Amygdala (tissue), 56 donors: ENCODE results near the gene DISP2.

Source experiments
- DNase-seq, 56 donors: peaks; one replicate each; lab custom pipeline; 2025; lab: John Stamatoyannopoulos, UW

DISP2 gene

GRCh38 chr15:40327457-40327856 lies 30.6 kb upstream of the DISP2 start:
- DNase-seq, result no peak

- no peak for DNase-seq
These were observed 29.8 kb upstream of the DISP2 start for GRCh38 chr15:40328176-40328575.

GRCh38 chr15:40328751-40329150 lies 29.3 kb upstream of the DISP2 start:
- no peak for DNase-seq

- DNase-seq, result no peak
These were observed 28.2 kb upstream of the DISP2 start for GRCh38 chr15:40329804-40330203.

GRCh38 chr15:40330368-40330836 lies 27.6 kb upstream of the DISP2 start:
- DNase-seq, result peak in 17 of 56 donors; percentile 18 to 54 (median 33)

- DNase-seq, result no peak
These were observed 27.0 kb upstream of the DISP2 start for GRCh38 chr15:40331026-40331425.

- DNase-seq, result no peak
These were observed 26.4 kb upstream of the DISP2 start for GRCh38 chr15:40331637-40332036.

GRCh38 chr15:40332113-40332781 lies 25.8 kb upstream of the DISP2 start:
- DNase-seq, result no peak

- peak in 34 of 56 donors; percentile 10 to 64 (median 44) for DNase-seq
These were observed 24.0 kb upstream of the DISP2 start for GRCh38 chr15:40333922-40334492.

GRCh38 chr15:40334541-40334940 lies 23.5 kb upstream of the DISP2 start:
- DNase-seq, result no peak

- peak in 4 of 56 donors; percentile 10 to 18 (median 11) for DNase-seq
These were observed 22.9 kb upstream of the DISP2 start for GRCh38 chr15:40334941-40335795.

- DNase-seq, result no peak
These were observed 21.9 kb upstream of the DISP2 start for GRCh38 chr15:40335938-40336743.

- peak in 4 of 56 donors; percentile 2 to 23 (median 22) for DNase-seq
These were observed 21.3 kb upstream of the DISP2 start for GRCh38 chr15:40336744-40337122.

- DNase-seq, result peak in 2 of 56 donors; percentile 14 to 17
These were observed 20.4 kb upstream of the DISP2 start for GRCh38 chr15:40337597-40337996.

- DNase-seq, result peak in 36 of 56 donors; percentile 6 to 66 (median 31)
These were observed 19.9 kb upstream of the DISP2 start for GRCh38 chr15:40338041-40338657.

GRCh38 chr15:40338921-40339620 lies 18.9 kb upstream of the DISP2 start:
- peak in 46 of 56 donors; percentile 15 to 82 (median 54) for DNase-seq

GRCh38 chr15:40339621-40339945 lies 18.4 kb upstream of the DISP2 start:
- peak in 4 of 56 donors; percentile 17 to 46 (median 31) for DNase-seq

GRCh38 chr15:40340038-40340739 lies 17.8 kb upstream of the DISP2 start:
- peak in 45 of 56 donors; percentile 41 to 84 (median 66) for DNase-seq
